Vagina (tissue), 2 donors: ENCODE measurements around the gene NPTX1. TPM values are rescaled to one million over a fixed set of nuclear protein-coding genes. Genes with fewer than 3 reads are reported as not detected.

ENCODE experiments used
- DNase-seq, 2 donors: peaks; one replicate each; pipeline ENCODE4 v3.0.0-alpha.2; 2017; ENCODE audit errors: extremely low spot score in 2 of 2
- H3K27ac ChIP-seq: fragments of 200-600 bp; sonication (generic); one replicate; pipeline ENCODE4 v1.5.1; 2019
- H3K27me3 ChIP-seq: fragments of 200-600 bp; sonication (generic); one replicate; pipeline ENCODE4 v1.5.1; 2019
- H3K36me3 ChIP-seq, 2 donors: fragments of 200-600 bp; sonication (generic); one replicate each; pipeline ENCODE4 v1.5.1; 2017 to 2019
- H3K4me1 ChIP-seq: fragments of 200-600 bp; sonication (generic); one replicate; pipeline ENCODE4 v1.5.1; 2019
- H3K4me3 ChIP-seq, 2 donors: fragments of 200-600 bp; sonication (generic); 1 replicate in 1 of 2; 2 replicates in 1 of 2; pipeline ENCODE4 v1.5.1; 2016 to 2019
- H3K9me3 ChIP-seq: fragments of 200-600 bp; sonication (generic); one replicate; pipeline ENCODE4 v1.5.1; 2019
- CTCF ChIP-seq, 3 experiments: fragments of 450-650 bp in 2 of 3; fragments of 200-600 bp in 1 of 3; sonication (generic) in 1 of 3; IDR thresholded peaks; one replicate each; pipeline ENCODE4 v1.5.1; 2017 to 2019; ENCODE audit warnings: antibody characterized with exemption in 3 of 3, mild to moderate bottlenecking in 2 of 3, moderate library complexity in 2 of 3
- POLR2A ChIP-seq, 2 donors: fragments of 450-650 bp; IDR thresholded peaks; one replicate each; pipeline ENCODE4 v1.6.1; 2017; ENCODE audit warnings: antibody characterized with exemption in 2 of 2, mild to moderate bottlenecking in 2 of 2, moderate library complexity in 2 of 2
- POLR2AphosphoS5 ChIP-seq, 2 donors: sonication (generic); formaldehyde crosslinking; IDR thresholded peaks; one replicate each; pipeline ENCODE4 v1.9.0; 2017; ENCODE audit warnings: antibody characterized with exemption in 2 of 2, mild to moderate bottlenecking in 2 of 2, low read depth in 1 of 2; ENCODE audit not compliant: insufficient read depth in 1 of 2
- intact Hi-C: fragments of 100-400 bp; cut with DNase I; formaldehyde crosslinking; loops from one replicate; pipeline ENCODE4 v1.15.1; 2023
- total RNA-seq: library from RNA; depleted of rRNA; stranded (reverse); fragments of >200 nt; gene quantifications from one replicate; pipeline ENCODE4 v1.2.3, GENCODE V29; 2016

The NPTX1 gene
- total RNA-seq, 1 donor from 2014 or later = 0.49 TPM

DNA sequence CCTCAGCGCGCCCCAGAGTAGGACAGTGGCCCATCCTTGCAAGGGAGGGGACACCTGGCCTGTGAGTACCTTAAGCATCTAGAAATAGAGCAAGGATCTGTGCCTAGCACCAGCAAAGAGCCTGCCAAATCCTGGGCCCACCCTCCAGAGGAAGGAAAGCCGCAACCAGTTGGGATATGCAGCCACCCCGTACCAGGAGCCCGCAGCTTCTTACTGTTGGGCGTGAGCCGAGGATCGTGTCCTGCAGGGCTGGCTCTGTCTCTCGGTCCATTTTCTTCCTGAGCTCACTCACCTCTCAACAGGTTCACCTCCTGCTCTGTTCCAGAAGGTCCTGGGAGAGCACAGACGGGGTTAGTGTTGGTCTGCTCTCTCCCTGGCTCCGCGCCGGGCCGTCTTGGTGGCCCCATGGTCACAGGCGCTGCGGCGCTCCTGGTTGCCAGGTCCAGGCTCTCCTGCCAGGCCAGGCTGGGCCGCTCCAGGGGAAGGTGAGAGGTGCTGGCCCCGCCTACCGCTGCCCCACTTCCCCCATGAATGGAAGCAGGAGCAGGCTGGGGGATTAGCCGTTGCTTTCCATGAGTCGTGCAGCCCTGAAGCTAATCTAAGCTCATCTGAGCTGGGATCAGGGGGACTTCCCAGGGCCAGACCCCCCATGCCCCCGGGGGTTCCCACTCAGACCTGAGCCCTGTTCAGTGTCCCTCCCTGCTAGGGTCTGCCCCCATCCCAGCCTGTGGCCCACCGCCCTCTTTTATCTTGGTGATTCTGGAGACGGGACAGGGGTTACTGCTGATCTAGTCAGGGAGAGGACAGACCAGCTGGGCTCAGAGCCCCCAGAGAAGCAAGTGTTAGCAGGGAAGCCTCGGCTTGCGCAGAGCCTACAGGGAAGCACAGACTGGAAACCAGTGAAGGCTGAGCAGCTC, 48.8 kb downstream of the NPTX1 start:
- no peak overlapping the region for H3K27ac ChIP-seq
- TF ChIP-seq POLR2AphosphoS5 (IDR thresholded peaks at IDR 0.05; ENCODE audit: insufficient read depth in 1 of 2, low read depth in 1 of 2) = no peak
- TF ChIP-seq CTCF (IDR thresholded peaks at IDR 0.05) = no peak
- TF ChIP-seq POLR2A (IDR thresholded peaks at IDR 0.05) = no peak
- intact Hi-C loops = loop anchor here (5.0 kb wide), 1 partner anchor 555 kb away; no protein-coding TSS in a partner anchor
- H3K36me3 ChIP-seq = no peaks in the 10 kb centered on the region
- H3K9me3 ChIP-seq = no peaks in the 10 kb centered on the region
- DNase-seq = no peak
- H3K4me1 ChIP-seq = peaks cover 7% of the 10 kb centered on the region
- H3K27me3 ChIP-seq = no peaks in the 10 kb centered on the region
- H3K4me3 ChIP-seq = no peak overlapping the region

DNA sequence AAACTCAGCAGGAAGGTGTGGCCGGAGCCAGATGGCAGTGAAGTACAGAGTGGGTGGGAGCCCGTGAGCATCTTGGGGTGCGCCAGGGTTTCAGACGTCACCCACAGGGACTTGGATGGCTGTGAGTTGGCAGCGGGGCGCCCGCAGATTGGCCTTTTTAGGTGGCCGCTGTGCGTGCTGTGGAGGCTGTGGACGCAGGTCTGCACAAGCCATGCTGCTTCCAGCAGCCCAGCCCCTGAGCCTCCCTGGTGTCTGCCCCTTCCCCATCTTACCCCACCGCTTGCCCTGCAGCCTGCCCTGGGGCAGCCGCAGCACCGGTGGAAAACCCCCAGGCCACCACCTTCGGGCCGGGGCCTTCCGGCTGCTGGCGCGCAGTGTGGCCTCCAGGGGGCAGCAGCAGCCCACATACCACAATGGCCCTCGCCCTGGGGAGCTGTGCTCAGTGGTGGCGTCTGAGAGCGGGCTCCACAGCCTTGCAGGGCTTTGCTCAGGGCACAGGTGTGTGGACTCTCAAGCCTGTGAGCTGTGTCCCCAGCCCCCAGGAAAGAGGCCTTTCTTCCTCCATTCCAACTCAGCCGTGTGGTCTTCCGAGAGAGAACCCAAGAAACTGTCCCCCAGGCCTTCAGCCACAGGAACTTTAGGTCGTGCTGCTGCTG, 49.6 kb downstream of the NPTX1 start:
- Histone ChIP-seq H3K27me3 (no peaks in the 10 kb centered on the region), H3K36me3 (no peaks in the 10 kb centered on the region), H3K4me3 (no peak overlapping the region), H3K27ac (no peak overlapping the region), H3K4me1 (peaks cover 7% of the 10 kb centered on the region), H3K9me3 (no peaks in the 10 kb centered on the region)
- TF ChIP-seq POLR2A (IDR thresholded peaks at IDR 0.05) (no peak), POLR2AphosphoS5 (IDR thresholded peaks at IDR 0.05; ENCODE audit: insufficient read depth in 1 of 2, low read depth in 1 of 2) (peak in 1 of 2 donors; percentile 19), CTCF (IDR thresholded peaks at IDR 0.05) (peak; percentile 92 to 95 (median 94))
- intact Hi-C loops = loop anchor here (5.0 kb wide), 1 partner anchor 556 kb away; no protein-coding TSS in a partner anchor
- no peak for DNase-seq

- H3K4me1 ChIP-seq = peaks cover 7% of the 10 kb centered on the region
- TF ChIP-seq CTCF (IDR thresholded peaks at IDR 0.05) (no peak), POLR2A (IDR thresholded peaks at IDR 0.05) (no peak), POLR2AphosphoS5 (IDR thresholded peaks at IDR 0.05; ENCODE audit: insufficient read depth in 1 of 2, low read depth in 1 of 2) (no peak)
- H3K27me3 ChIP-seq = no peaks in the 10 kb centered on the region
- DNase-seq = no peak
- no peak overlapping the region for H3K27ac ChIP-seq
- H3K36me3 ChIP-seq = no peaks in the 10 kb centered on the region
- intact Hi-C loops = loop anchor here (5.0 kb wide), 1 partner anchor 556 kb away; no protein-coding TSS in a partner anchor
- no peak overlapping the region for H3K4me3 ChIP-seq
- H3K9me3 ChIP-seq = no peaks in the 10 kb centered on the region
These were observed 50.5 kb downstream of the NPTX1 start for GRCh38 chr17:80425835-80426426.

GRCh38 chr17:80424878-80425765, 51.3 kb downstream of the NPTX1 start:
- Histone ChIP-seq H3K36me3 (no peaks in the 10 kb centered on the region), H3K4me1 (peaks cover 7% of the 10 kb centered on the region), H3K27ac (no peak overlapping the region), H3K9me3 (no peaks in the 10 kb centered on the region), H3K27me3 (no peaks in the 10 kb centered on the region), H3K4me3 (no peak overlapping the region)
- intact Hi-C loops = loop anchor here (5.0 kb wide), 1 partner anchor 557 kb away; no protein-coding TSS in a partner anchor
- TF ChIP-seq CTCF (IDR thresholded peaks at IDR 0.05) (no peak), POLR2AphosphoS5 (IDR thresholded peaks at IDR 0.05; ENCODE audit: insufficient read depth in 1 of 2, low read depth in 1 of 2) (no peak), POLR2A (IDR thresholded peaks at IDR 0.05) (no peak)
- no peak for DNase-seq
